Fibroblast of lung (primary cell): ENCODE data around the gene GLIPR2. TPM values are rescaled to one million over a fixed set of nuclear protein-coding genes. Genes with fewer than 3 reads are reported as not detected.

ENCODE experiments used
- DNase-seq, 2 donors: peaks; one replicate each; pipeline versions ENCODE4 v3.0.0 to v3.0.0-alpha.2; 2010; ENCODE audit warnings: low read depth in 2 of 2
- H2AFZ ChIP-seq: 2 replicates; pipeline ENCODE4 v1.5.1; 2012; ENCODE audit warnings: low read length, control low read depth, inconsistent platforms
- H3K27ac ChIP-seq: 2 replicates; pipeline ENCODE4 v1.5.1; 2011; ENCODE audit warnings: low read length, control low read depth; ENCODE audit not compliant: insufficient read depth
- H3K27me3 ChIP-seq: 2 replicates; pipeline ENCODE4 v1.5.1; 2011; ENCODE audit warnings: mild to moderate bottlenecking, low read length; ENCODE audit not compliant: control insufficient read depth, insufficient read depth
- H3K36me3 ChIP-seq: 2 replicates; pipeline ENCODE4 v1.5.1; 2011; ENCODE audit warnings: low read length; ENCODE audit not compliant: control insufficient read depth, insufficient read depth
- H3K4me1 ChIP-seq: 2 replicates; pipeline ENCODE4 v1.5.1; 2011; ENCODE audit warnings: low read length; ENCODE audit not compliant: control insufficient read depth, insufficient read depth; ENCODE audit errors: extremely low read depth
- H3K4me2 ChIP-seq: 2 replicates; pipeline ENCODE4 v1.5.1; 2011; ENCODE audit warnings: low read length, control low read depth; ENCODE audit not compliant: insufficient read depth; ENCODE audit errors: extremely low read depth
- H3K4me3 ChIP-seq, 4 experiments: fragments of 200-600 bp in 1 of 4; sonication (generic) in 1 of 4; replicated peaks in 1 of 4; 2 replicates each; pipeline ENCODE4 v1.5.1; 2011 to 2016; ENCODE audit warnings: low read length in 4 of 4, low read depth in 3 of 4, mild to moderate bottlenecking in 3 of 4, control low read depth in 2 of 4, inconsistent platforms in 1 of 4, mixed read lengths in 1 of 4; ENCODE audit not compliant: insufficient read depth in 1 of 4; ENCODE audit errors: control extremely low read depth in 1 of 4
- H3K79me2 ChIP-seq: 2 replicates; pipeline ENCODE4 v1.5.1; 2012; ENCODE audit warnings: mild to moderate bottlenecking, low read length, inconsistent platforms; ENCODE audit not compliant: control insufficient read depth, insufficient read depth
- H3K9ac ChIP-seq: 2 replicates; pipeline ENCODE4 v1.5.1; 2011; ENCODE audit warnings: mild to moderate bottlenecking, low read length, control low read depth; ENCODE audit not compliant: insufficient read depth
- H3K9me3 ChIP-seq: 2 replicates; pipeline ENCODE4 v1.5.1; 2012; ENCODE audit warnings: low read depth, low read length; ENCODE audit not compliant: control insufficient read depth, insufficient read depth
- H4K20me1 ChIP-seq: 2 replicates; pipeline ENCODE4 v1.5.1; 2011; ENCODE audit warnings: low read length; ENCODE audit not compliant: control insufficient read depth, insufficient read depth; ENCODE audit errors: extremely low read depth
- EZH2 ChIP-seq: IDR thresholded peaks from 2 replicates; pipeline ENCODE4 v1.5.1; 2012; ENCODE audit warnings: low read length, control low read depth, mild to moderate bottlenecking; ENCODE audit errors: missing control alignments
- polyA plus RNA-seq, 2 donors: library from polyadenylated mRNA; depleted of rRNA in 1 of 2; stranded (reverse) in 1 of 2; unstranded in 1 of 2; fragments of >200 nt; gene quantifications; 2 replicates each; pipeline ENCODE4 v1.2.1, GENCODE V29; 2011 to 2012; ENCODE audit warnings: missing spikeins in 1 of 2
- total RNA-seq: library from RNA; depleted of rRNA; stranded (reverse); fragments of >200 nt; gene quantifications from 2 replicates; pipeline ENCODE4 v1.2.1, GENCODE V29; 2014
- TF ChIP-seq, protein P1 (sequence below), 2 donors: IDR thresholded peaks in 1 of 2; conservative IDR thresholded peaks in 1 of 2; 1 replicate in 1 of 2; 2 replicates in 1 of 2; pipeline ENCODE4 v1.5.1; 2011 to 2012; ENCODE audit warnings: low read length in 2 of 2, control low read depth in 1 of 2, inconsistent platforms in 1 of 2, low read depth in 1 of 2, mild to moderate bottlenecking in 1 of 2

Gene GLIPR2
- total and polyA plus RNA-seq, 2 donors (not counting 1 experiment from before 2014, with no cell fraction given) = 40.0 to 108 TPM

DNA sequence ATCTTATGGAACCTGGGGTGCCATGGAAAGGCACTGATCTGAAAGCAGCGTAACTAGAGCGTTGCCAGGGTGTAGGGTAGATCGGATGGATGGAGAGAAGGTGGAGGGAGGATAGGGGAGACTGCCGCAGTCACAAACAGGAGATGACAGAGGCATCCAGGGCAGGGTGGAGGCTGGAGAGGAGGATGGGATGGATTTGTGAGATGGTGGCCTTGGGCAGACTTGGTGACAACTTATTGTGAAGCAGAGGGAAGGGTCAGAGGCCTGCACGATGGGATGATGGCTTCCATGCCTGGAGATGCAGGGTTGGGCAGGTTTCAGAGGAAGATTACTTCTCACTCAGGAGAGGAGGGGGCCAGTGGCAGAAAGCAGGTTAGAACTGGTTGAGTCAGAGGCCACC is 2.4 kb downstream of the GLIPR2 start:
- Histone ChIP-seq H3K79me2 (no peaks in the 10 kb centered on the region), H3K9ac (no peak overlapping the region), H3K36me3 (peaks cover 2% of the 10 kb centered on the region), H3K27me3 (no peaks in the 10 kb centered on the region), H2AFZ (no peak overlapping the region), H3K4me2 (no peak overlapping the region), H3K4me3 (no peak overlapping the region), H3K9me3 (no peaks in the 10 kb centered on the region), H3K27ac (no peak overlapping the region), H3K4me1 (peaks cover 16% of the 10 kb centered on the region), H4K20me1 (no peaks in the 10 kb centered on the region)
- no peak for DNase-seq
- TF ChIP-seq EZH2 = no peak
- TF ChIP-seq, protein P1, sequence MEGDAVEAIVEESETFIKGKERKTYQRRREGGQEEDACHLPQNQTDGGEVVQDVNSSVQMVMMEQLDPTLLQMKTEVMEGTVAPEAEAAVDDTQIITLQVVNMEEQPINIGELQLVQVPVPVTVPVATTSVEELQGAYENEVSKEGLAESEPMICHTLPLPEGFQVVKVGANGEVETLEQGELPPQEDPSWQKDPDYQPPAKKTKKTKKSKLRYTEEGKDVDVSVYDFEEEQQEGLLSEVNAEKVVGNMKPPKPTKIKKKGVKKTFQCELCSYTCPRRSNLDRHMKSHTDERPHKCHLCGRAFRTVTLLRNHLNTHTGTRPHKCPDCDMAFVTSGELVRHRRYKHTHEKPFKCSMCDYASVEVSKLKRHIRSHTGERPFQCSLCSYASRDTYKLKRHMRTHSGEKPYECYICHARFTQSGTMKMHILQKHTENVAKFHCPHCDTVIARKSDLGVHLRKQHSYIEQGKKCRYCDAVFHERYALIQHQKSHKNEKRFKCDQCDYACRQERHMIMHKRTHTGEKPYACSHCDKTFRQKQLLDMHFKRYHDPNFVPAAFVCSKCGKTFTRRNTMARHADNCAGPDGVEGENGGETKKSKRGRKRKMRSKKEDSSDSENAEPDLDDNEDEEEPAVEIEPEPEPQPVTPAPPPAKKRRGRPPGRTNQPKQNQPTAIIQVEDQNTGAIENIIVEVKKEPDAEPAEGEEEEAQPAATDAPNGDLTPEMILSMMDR (conservative IDR thresholded peaks at IDR 0.05 in 1 of 2, IDR thresholded peaks at IDR 0.05 in 1 of 2; ENCODE audit: low read depth in 1 of 2, low read length in 2 of 2) = no peak

DNA sequence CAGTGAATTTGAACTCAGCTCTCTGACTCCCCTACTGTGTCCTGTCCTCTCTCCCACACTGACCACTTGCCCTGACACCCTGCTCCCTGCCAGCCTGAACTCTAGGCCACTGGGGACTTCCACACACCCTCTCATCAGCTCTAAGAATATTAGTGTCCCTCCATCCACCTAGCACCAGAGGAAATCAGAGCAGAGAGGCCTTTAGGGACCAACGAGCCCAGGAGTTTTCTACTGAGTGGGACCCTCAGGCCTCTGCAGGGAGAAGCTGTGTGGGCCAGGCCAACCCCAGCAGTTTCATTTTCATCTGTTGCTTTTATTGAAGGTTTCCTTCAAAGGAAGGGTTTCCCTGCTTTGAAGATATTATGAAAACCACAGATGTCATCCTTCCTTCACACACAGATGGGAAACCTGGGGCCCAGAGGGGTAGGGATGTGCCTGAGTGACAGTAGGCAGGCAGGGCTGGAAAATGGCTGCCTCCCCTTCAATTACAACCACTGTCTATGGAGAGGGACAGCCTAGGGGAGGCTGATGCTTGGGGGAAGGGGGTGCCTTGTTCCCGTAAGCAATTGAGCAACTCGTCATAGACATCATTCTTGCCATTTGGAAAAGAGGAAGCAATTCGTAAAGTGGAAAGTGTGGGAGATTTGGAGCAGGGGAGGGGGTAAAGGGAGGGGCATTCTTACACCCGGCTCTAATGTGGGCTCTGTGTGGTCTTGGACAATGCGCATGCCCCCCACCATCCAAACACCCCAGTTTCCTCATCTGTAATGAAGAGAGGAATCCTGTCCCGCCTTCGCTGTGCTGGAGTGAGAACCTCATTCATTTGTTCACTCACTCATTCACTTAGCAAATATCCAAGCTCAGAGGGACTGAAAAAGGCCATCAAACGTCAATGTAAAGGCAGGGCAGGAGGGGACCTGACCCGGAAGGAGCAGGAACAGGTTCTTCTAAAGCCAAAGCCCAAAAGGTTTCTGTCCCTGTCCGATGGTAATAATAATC is 3.9 kb downstream of the GLIPR2 start:
- no peak overlapping the region for H3K27ac ChIP-seq
- H2AFZ ChIP-seq = no peak overlapping the region
- TF ChIP-seq EZH2 = no peak
- TF ChIP-seq, protein P1 (conservative IDR thresholded peaks at IDR 0.05 in 1 of 2, IDR thresholded peaks at IDR 0.05 in 1 of 2; ENCODE audit: low read depth in 1 of 2, low read length in 2 of 2) = no peak
- no peak for DNase-seq
- H3K79me2 ChIP-seq = no peaks in the 10 kb centered on the region
- no peak overlapping the region for H3K4me3 ChIP-seq
- H3K9me3 ChIP-seq = no peaks in the 10 kb centered on the region
- H3K9ac ChIP-seq = no peak overlapping the region
- no peak overlapping the region for H3K4me2 ChIP-seq
- peaks cover 16% of the 10 kb centered on the region for H3K4me1 ChIP-seq
- H3K27me3 ChIP-seq = no peaks in the 10 kb centered on the region
- peaks cover 2% of the 10 kb centered on the region for H3K36me3 ChIP-seq
- H4K20me1 ChIP-seq = no peaks in the 10 kb centered on the region

DNA sequence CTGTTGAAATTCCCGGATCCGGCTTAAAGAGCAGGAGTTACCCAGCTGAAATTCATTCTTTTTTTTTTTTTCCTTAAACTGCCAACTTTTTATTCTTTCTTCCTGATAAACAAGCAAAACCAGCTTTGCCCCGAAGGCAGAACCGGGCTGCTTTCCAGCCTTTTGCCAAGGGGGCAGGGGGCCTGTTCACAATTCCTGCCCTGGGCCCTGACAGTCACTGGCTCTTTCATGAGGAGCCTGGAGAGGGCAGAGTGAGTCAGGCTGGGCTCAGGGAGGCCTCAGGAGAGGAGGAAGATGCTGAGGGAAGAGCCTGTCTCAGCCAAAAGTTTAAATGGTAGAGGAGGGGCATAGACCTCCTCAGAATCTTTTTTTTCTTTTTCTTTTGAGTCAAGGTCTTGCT is 4.8 kb downstream of the GLIPR2 start:
- Histone ChIP-seq H3K27ac (no peak overlapping the region), H3K4me2 (no peak overlapping the region), H2AFZ (no peak overlapping the region), H4K20me1 (no peaks in the 10 kb centered on the region), H3K4me3 (no peak overlapping the region), H3K4me1 (peaks cover 13% of the 10 kb centered on the region), H3K9me3 (no peaks in the 10 kb centered on the region), H3K27me3 (no peaks in the 10 kb centered on the region), H3K36me3 (peaks cover 2% of the 10 kb centered on the region), H3K9ac (no peak overlapping the region), H3K79me2 (no peaks in the 10 kb centered on the region)
- DNase-seq = peak in 1 of 2 donors; percentile 48
- TF ChIP-seq, protein P1 (conservative IDR thresholded peaks at IDR 0.05 in 1 of 2, IDR thresholded peaks at IDR 0.05 in 1 of 2; ENCODE audit: low read depth in 1 of 2, low read length in 2 of 2) = peak; percentile 48 to 50
- TF ChIP-seq EZH2 = no peak
